ENCODE results near the gene POLQ. TPM values are rescaled to one million over a fixed set of nuclear protein-coding genes. Genes with fewer than 3 reads are reported as not detected.

Gene POLQ
- total RNA-seq (10 to 100 TPM in 1 of 2 donors, under 1 TPM in 1; 0.17 to 13.2 TPM), polyA plus RNA-seq (under 1 TPM; 0.10 to 0.27 TPM)

DNA sequence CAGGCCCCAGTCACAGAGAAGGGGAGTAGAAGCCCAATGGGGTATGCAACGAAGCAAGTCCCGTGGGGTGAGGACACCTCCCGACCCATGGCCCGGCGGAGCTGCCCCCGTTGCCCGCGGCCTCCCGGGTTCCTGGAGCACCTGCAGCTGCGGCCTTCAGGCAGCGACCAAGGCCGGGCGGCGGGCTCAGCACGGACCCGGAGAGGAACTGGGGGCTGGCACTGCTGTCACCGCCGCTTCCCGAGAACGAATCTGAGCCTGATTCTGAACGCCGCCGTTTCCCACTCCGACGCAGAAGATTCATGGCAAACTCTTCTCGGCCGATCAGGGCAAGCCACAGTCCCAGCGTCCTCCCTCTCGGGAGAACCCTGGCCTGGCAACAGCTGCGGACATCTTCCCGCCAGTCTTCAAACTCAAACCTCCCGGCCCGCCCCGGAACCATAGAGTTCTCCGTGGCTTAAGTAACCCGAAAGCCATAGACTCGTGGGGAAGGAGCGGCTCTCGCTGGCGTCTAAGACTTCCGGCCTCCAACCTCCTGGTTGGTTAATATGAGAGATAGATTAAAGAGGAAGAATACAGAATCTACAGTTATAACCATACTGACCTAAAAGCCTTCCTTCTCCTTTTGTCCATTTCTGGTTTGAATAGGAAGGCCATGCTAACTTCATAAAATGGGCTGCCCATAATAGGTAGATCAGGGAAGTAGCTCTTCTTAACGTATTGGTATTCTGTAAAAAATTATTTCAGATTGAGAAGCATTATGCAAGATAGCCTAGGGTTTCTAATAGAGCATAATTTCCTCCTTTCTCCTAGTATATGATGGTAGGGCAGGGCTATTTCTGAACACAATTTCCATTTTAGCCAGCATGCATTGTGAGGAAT, at the start of gene POLQ:
POLQ (minus strand) TSS at position 415 of the 882 bp plus-strand sequence; CDS start at position 304, 111 bp downstream.
- Histone ChIP-seq H3K27ac (ENCODE audit: low read depth in 1 of 2, low read length in 2 of 2) (peak within 1 kb of the TSS; percentile 37 to 69), H3K9me3 (ENCODE audit: control insufficient read depth in 4 of 4, low read length in 3 of 4) (no peaks in the 10 kb centered on the region), H3K4me1 (ENCODE audit: control insufficient read depth in 4 of 4, insufficient read depth in 4 of 4, low read length in 3 of 4) (peaks cover 4 to 14% (median 10%) of the 10 kb centered on the region in 4 donors), H3K27me3 (ENCODE audit: control insufficient read depth in 4 of 4, insufficient read depth in 4 of 4, low read length in 3 of 4) (no peaks in the 10 kb centered on the region), H3K9ac (ENCODE audit: low read depth in 1 of 2, low read length in 2 of 2) (peak within 1 kb of the TSS; percentile 85 to 92), H3K36me3 (ENCODE audit: control insufficient read depth in 4 of 4, insufficient read depth in 3 of 4, low read depth in 1 of 4, low read length in 3 of 4) (no peaks in the 10 kb centered on the region), H3K4me3 (ENCODE audit: low read depth in 1 of 3, low read length in 3 of 3) (peak within 1 kb of the TSS; percentile 49 to 82 (median 65))
- DNase-seq (ENCODE audit: low spot score), result peak; percentile 88
- TF ChIP-seq GABPA (IDR thresholded peaks at IDR 0.05 in 1 of 2, conservative IDR thresholded peaks at IDR 0.05 in 1 of 2) (peak; percentile 83 to 95), SP1 (IDR thresholded peaks at IDR 0.05) (peak; percentile 48), HNF4A (conservative IDR thresholded peaks at IDR 0.05) (peak; percentile 16 to 54), ZBTB33 (IDR thresholded peaks at IDR 0.05) (no peak), RXRA (IDR thresholded peaks at IDR 0.05) (peak; percentile 18 to 42), FOXA1 (IDR thresholded peaks at IDR 0.05) (no peak), CTCF (IDR thresholded peaks at IDR 0.05; ENCODE audit: low read depth, low read length, missing input control) (no peak), NR2F2 (IDR thresholded peaks at IDR 0.05) (no peak), RAD21 (IDR thresholded peaks at IDR 0.05) (peak; percentile 31 to 46), FOXA2 (IDR thresholded peaks at IDR 0.05) (no peak), YY1 (IDR thresholded peaks at IDR 0.05) (peak; percentile 77), JUND (IDR thresholded peaks at IDR 0.05) (peak in 1 of 2 donors; percentile 58), TAF1 (conservative IDR thresholded peaks at IDR 0.05) (peak; percentile 43), EGR1 (IDR thresholded peaks at IDR 0.05; ENCODE audit: low read depth in 2 of 2) (no peak), MAX (IDR thresholded peaks at IDR 0.05) (peak; percentile 27), HNF4G (IDR thresholded peaks at IDR 0.05) (no peak)
- TF ChIP-seq, protein P1, sequence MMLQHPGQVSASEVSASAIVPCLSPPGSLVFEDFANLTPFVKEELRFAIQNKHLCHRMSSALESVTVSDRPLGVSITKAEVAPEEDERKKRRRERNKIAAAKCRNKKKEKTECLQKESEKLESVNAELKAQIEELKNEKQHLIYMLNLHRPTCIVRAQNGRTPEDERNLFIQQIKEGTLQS (IDR thresholded peaks at IDR 0.05), result no peak
- TF ChIP-seq, protein P2, sequence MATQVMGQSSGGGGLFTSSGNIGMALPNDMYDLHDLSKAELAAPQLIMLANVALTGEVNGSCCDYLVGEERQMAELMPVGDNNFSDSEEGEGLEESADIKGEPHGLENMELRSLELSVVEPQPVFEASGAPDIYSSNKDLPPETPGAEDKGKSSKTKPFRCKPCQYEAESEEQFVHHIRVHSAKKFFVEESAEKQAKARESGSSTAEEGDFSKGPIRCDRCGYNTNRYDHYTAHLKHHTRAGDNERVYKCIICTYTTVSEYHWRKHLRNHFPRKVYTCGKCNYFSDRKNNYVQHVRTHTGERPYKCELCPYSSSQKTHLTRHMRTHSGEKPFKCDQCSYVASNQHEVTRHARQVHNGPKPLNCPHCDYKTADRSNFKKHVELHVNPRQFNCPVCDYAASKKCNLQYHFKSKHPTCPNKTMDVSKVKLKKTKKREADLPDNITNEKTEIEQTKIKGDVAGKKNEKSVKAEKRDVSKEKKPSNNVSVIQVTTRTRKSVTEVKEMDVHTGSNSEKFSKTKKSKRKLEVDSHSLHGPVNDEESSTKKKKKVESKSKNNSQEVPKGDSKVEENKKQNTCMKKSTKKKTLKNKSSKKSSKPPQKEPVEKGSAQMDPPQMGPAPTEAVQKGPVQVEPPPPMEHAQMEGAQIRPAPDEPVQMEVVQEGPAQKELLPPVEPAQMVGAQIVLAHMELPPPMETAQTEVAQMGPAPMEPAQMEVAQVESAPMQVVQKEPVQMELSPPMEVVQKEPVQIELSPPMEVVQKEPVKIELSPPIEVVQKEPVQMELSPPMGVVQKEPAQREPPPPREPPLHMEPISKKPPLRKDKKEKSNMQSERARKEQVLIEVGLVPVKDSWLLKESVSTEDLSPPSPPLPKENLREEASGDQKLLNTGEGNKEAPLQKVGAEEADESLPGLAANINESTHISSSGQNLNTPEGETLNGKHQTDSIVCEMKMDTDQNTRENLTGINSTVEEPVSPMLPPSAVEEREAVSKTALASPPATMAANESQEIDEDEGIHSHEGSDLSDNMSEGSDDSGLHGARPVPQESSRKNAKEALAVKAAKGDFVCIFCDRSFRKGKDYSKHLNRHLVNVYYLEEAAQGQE (IDR thresholded peaks at IDR 0.05), result peak; percentile 15
- WGBS, result under 1% methylated on average over 42 of the region's 42 CpGs
